Measurements from ENCODE around the gene CRTC3.
"Not testable (repeated sequence)": the region's sequence is repeated elsewhere in the genome, so short reads cannot be mapped to it uniquely, and the experiment has no call there.

- TF ChIP-seq CTCF (conservative IDR thresholded peaks at IDR 0.05; ENCODE audit: low read depth, low read length); RFX5 (IDR thresholded peaks at IDR 0.05; ENCODE audit: low read depth, low read length); SMC3 (IDR thresholded peaks at IDR 0.05; ENCODE audit: low read depth, low read length); RAD21 (IDR thresholded peaks at IDR 0.05; ENCODE audit: low read length); MAFK (IDR thresholded peaks at IDR 0.05; ENCODE audit: low read depth, low read length); POLR2A (IDR thresholded peaks at IDR 0.05; ENCODE audit: low read depth, low read length); MXI1 (IDR thresholded peaks at IDR 0.05; ENCODE audit: borderline replicate concordance, low read depth, low read length); CEBPB (IDR thresholded peaks at IDR 0.05; ENCODE audit: low read depth, low read length); BHLHE40 (IDR thresholded peaks at IDR 0.05; ENCODE audit: low read depth, low read length); CHD1 (IDR thresholded peaks at IDR 0.05; ENCODE audit: low read depth, low read length); FOS (IDR thresholded peaks at IDR 0.05; ENCODE audit: low read depth, low read length); USF2 (IDR thresholded peaks at IDR 0.05; ENCODE audit: low read depth, low read length); RCOR1 (IDR thresholded peaks at IDR 0.05; ENCODE audit: insufficient replicate concordance, low read length); MAZ (IDR thresholded peaks at IDR 0.05; ENCODE audit: borderline replicate concordance, low read depth, low read length): not testable (repeated sequence)
Measured at GRCh38 chr15:90657520-90658172, 127.9 kb downstream of the CRTC3 start.
